ENCODE measurements around the gene MYLK3. TPM values are rescaled to one million over a fixed set of nuclear protein-coding genes. Genes with fewer than 3 reads are reported as not detected.

The MYLK3 gene
- polyA plus RNA-seq, 4 donors, result 0.59 to 1.1 (median 1.0) TPM

DNA sequence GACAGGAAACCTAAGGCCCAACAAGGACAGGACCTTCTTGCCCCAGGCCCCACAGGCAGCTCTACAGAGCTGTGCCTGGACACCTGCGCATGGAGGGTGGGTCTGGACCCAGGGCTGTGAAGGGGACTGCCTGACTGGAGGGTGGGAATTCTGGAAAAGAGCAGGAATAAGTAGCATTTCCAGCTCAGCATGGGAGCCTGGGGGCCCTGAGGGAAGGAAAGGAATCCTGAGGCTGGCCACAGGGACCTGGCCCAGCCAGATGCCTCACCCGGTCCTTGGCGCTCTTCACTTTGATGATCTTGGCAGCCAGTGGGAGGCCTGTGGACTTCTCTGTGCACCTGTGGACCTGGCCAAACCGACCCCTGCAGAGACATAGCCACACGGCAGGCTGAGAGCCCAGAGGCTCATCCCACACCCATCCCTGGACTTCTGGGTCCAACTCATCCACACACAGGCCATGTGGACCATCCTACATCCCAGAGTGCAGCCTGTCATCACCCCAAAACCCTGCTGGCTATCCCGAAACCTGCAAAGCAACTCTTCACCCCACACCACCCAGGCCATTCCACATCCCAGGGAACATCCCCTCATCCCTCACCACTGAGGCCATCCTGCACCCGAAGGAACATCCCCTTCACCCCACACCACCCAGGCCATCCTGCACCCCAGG is 18.7 kb downstream of the MYLK3 start:
- no peak for DNase-seq (ENCODE audit: low read depth in 4 of 4, low spot score in 2 of 4)

DNA sequence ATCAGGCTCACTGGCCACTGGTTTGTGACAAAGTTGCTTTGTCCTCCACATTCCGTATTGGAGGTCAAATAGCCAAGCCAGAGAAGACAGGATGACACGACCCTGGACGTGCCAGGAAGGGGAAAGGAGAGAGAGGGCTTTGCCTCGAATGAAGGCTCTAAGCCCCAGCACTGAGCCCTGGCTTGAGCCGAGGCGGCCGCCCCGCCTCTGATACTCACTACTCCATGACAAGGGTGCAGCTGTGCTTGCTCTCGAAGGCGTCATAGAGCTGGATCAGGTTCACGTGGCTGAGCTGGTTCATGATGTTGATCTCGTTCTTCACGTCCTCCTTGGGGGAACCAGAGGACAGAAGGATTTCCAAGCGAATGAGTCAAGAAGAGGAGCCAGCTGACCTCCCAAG is 19.3 kb downstream of the MYLK3 start:
- no peak for DNase-seq (ENCODE audit: low read depth in 4 of 4, low spot score in 2 of 4)

DNA sequence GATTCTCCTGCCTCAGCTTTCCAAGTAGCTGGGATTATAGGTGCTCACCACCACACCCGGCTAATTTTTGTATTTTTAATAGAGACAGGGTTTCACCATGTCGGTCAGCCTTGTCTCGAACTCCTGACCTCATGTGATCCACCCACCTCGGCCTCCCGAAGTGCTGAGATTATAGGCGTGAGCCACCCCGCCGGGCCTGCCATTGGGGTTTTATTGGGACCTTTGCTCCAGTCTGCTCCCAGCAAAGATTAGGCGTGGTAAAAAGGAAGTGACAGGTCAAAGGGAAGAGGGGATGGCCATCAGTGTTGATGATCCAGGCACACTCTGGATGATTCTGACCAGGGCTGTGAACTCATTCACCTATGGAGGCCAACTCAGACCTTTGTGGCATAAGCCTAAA is 20.5 kb downstream of the MYLK3 start:
- DNase-seq (ENCODE audit: low read depth in 4 of 4, low spot score in 2 of 4), result no peak

DNA sequence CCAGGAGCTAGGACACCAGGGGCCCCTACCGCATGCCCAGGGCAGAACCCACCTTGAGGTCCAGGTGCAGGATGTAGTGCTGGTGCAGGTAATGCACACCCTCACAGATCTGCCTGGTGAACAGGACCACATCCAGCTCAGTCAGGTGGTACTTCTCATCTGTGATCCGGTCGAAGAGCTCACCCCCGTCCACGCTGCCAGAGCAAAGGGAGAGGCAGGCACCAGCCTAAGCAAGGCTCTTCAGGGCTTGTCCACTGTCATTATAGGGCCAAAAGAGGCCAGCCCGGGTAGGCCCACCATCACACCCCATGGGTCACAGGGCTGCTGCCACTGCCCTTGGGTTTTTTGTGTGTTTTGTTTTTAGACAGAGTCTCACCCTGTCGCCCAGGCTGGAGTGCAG is 21.0 kb downstream of the MYLK3 start:
- DNase-seq (ENCODE audit: low read depth in 4 of 4, low spot score in 2 of 4), result no peak

DNA sequence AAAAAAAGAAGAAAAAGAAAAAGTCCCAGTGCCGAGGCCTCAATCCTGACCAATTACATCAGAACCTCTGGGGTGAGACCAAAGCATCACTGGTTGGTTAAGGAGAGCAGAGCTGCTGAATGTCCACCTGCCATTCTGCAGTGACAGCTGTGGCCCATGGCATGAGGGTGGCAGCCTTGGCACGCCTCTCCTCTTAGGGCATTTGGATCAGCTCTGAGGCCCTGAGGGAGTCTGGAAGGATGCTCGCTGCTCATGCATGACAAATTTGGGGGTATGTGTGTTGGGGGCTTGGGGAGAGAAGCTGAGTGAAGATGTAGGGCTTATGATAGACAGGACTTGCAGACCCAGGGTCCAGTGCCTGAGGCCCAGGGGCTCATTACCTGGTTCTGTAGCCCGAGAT is 26.3 kb downstream of the MYLK3 start:
- DNase-seq (ENCODE audit: low read depth in 4 of 4, low spot score in 2 of 4), result no peak

DNA sequence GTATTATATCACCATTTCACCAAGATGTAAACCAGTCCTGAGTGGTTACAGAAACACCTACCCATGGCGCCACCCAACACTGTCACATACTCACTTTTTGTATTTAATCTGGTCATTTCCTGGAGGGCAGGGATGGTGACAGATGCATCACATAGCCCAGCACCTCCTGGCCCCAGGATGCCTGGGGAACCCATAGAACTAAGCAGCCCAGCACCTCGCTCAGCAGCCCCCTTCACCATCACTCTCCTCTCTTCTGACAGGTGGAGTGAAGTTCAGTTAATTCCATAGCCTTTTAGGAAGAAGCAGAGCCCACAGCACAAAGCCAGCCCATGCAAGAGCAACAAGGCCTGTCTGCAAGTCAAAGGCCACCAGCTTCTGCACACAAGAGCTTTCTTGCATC is 27.5 kb downstream of the MYLK3 start:
- DNase-seq (ENCODE audit: low read depth in 4 of 4, low spot score in 2 of 4), result no peak

DNA sequence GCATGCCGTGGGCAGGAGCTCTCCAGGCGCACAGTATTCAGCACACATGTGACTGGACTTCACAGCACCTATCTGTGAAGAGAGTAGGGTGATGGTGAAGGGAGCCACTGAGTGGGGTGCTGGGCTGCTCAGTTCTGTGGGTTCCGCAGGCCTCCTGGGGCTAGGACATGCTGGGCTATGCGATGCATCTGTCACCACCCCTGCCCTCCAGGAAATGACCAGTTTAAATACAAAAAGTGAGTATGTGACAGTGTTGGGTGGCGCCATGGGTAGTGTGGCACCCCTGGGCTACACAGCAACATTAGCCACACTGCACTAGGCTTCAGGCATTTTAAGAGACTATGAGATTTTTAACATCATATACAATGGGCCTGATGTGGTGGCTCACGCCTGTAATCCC is 28.6 kb downstream of the MYLK3 start:
- no peak for DNase-seq (ENCODE audit: low read depth in 4 of 4, low spot score in 2 of 4)

DNA sequence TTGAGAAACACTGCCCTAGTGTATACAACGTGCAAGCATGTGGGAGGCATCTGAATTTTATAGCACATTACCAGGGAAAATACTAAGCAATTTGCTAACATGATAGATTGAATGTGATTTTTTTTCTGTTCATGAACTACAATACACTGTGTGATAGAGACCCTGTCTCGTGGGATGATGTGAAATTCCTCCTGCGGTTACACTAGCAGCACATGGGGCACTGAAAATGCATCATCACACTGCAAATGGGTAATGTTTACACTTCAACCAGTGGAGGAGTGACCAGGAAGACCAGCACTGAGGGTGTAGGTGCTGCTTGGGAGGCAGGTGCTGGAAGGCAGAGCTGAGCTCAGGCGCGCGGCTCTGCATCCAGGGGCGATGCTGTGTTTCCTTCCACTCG is 29.9 kb downstream of the MYLK3 start:
- DNase-seq (ENCODE audit: low read depth in 4 of 4, low spot score in 2 of 4), result no peak

DNA sequence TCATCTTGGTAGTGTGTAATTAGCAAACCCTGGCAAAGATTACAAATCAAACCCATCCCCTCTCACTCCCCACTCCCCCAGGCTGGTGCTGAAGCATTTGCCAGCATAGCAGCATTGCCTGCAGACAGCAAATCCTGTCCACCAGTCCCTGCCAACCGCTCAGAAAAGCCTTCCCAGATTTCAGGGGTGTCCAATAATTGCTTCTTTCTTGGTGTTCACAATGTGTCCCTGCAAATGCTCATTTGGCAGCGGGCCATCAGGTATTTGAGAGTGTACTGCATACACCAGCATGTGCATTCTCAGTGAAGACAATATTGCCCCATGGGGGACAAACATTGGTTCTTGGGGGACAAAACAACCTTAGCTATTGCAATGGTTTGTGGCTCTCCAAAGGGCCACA is 30.5 kb downstream of the MYLK3 start:
- DNase-seq (ENCODE audit: low read depth in 4 of 4, low spot score in 2 of 4), result no peak

DNA sequence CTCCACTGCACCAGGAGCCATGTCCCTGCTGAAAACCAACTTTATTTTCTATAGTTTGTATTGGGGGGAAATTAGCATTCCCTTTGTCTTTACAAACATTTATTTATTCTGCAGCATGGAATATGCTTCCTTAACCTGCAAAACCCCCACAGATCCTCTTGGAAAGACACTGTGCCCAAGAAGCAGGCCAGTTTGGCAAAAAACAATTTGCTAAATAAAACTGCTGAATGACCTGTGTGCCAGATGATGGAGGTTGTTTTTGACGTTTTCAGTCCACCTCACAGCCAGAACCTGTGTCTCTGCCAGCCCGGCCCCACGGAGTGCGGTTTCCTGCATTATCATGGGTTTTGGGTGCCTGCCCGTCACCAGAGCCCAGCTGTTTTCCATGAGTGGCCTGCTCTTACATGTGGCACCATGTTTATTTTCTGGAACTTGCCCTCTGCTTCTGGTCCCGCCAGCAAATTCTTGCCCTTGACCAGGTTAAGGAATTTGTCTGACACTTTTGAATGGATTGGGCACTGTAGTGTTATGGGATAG is 32.3 kb downstream of the MYLK3 start:
- DNase-seq (ENCODE audit: low read depth in 4 of 4, low spot score in 2 of 4), result no peak

DNA sequence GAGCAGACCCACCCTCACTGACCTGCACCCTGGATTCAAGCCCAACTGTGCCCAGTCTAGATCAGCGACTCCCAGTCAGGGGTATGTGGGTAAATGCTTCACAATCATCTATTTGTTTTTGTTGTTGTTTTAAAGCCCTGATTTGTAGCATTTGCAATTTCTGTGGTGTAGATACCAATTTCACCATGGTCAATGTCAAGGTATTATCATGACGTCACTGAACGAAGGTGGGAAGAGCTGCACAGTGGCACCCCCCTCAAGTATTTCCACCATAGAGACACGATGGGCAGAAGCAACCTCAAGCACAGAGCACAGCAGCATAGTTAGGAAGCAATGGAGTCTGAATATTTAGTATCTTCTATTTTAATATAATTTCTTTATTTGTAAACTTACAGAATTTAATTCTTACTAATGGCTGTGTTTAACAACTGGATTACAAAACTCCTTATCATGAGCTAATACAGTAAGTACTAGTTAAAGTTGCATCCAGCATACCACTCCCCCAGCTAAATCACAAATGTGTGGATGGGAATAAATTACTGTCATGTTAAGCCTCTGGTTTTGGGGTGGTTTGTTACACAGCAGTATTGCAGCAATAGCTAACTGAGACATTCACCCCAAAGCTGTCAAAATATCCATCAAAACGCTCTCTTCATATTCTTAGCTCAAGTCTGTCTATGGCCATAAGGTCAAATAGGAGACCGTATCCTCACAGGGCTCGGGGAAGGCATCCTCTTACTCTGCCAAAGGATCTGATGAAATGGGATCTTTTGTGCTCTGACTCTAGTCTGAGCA is 33.1 kb downstream of the MYLK3 start:
- DNase-seq (ENCODE audit: low read depth in 4 of 4, low spot score in 2 of 4), result no peak

DNA sequence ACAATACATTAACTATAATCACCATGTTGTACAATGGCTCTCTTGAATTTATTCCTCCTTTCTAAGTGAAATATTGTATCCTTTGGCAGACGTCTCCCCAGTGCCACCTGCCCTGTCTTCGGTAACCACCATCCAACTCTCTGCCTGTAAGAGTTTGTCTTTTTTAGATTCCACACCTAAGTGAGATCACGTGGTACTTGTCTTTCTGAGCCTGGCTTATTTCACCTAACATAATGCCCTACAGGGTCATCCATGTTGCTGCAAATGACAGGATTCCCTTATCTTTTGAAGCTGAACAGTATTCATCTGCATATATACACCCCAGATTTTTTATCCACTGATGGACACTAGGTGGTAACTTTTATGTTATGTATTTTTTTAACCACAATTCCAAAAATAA is 34.5 kb downstream of the MYLK3 start:
- no peak for DNase-seq (ENCODE audit: low read depth in 4 of 4, low spot score in 2 of 4)

DNA sequence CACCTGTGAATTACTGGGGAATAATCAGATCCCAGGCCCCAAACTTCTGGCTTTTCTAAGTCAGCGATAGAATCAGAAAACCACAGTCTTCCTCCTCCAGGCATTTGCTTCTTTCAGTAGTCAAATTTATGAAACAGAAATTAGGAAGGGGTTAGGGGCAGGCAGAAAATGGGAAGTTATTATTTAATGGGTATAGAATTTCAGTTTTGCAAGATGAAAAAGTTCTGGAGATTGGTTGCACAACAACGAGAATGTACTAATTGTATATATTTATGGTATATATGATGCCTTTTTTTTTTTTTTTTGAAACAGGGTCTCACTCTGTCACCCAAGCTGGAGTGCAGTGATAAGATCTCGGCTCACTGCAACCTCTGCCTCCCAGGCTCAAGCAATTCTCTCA is 35.2 kb downstream of the MYLK3 start:
- DNase-seq (ENCODE audit: low read depth in 4 of 4, low spot score in 2 of 4), result no peak

DNA sequence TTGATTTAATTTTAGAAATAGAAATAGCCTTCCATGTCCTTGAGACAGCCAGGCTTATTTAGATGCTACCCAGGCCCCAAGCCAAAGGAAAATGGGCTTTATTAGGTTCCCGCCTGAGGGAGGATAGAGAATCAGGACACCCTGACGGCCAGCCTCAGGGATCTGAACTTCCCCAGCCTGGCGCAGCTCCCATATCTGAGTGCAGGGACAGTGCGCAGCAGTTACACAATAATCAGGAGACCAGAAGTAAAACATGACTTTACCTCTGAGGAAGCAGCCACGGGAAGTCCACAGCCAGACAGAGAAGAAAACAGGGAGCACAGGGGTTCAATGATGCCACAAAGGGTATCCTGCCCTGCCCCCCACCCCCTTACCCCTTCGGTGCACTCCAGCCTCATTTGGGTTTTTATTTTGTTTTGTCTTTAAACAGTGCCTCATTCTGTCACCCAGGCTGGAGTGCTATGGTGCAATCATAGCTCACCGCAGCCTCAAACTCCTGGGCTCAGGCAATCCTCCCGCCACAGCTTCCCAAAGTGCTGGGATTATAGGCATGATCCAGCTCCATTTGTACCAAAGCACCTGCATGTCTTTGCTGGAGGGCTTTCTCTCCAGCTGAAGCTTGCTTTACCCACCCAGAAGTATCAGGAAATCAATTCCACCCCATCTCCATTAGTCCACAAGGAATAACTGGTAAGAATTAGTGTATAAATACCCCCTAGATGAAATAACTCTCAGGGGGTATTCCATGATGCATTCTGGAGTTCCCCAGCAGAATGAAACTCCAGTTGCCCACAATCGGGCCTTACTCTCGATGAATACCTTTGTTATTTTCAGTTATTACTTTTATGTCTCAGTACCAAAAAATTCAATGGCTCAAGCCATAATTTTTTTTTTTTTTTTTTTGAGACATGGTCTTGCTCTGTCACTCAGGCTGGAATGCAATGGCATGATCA is 36.8 kb downstream of the MYLK3 start:
- DNase-seq (ENCODE audit: low read depth in 4 of 4, low spot score in 2 of 4), result no peak

DNA sequence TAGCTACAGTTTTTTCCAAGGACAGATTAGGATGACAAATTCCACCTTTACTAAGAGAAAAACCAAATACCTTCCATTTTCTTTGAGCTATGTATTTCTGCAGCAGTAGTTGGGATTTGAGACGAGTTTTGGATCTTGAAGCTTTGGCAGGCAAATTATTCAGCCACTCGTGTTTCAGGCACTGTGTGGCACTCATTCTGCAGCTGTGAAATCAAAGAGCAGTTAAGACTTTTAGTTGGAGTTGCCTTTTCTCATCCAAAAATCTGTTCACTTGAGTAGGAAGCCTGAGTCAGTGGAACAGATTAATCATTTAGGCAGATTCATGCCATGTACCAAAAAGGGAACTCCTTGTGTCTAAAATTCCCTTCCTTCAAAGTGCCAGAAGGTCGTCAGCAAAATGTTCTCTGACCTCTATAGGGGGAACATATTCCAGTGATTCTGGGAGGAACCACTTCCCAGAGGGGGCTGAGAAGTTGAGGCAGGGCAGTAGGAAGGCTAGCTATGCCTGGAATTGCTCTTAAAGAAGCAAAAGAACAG is 38.6 kb downstream of the MYLK3 start:
- no peak for DNase-seq (ENCODE audit: low read depth in 4 of 4, low spot score in 2 of 4)

DNA sequence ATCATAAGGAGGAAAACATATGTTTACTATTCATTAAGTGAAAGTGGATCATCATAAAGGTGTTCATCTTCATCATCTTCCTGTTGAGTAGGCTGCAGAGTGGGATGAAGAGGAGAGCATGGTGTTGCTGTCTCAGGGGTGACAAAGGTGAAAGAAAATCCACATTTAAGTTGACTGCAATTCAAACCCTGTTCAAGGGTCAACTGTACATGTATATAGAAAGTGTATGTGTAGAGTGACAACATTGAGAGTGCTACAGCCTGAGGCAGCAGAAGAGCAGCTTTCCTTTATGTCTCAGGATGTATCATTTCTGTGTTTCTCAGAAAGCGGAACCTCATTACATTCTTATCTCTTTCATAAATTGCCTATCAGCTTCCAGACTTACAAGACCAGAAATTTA is 41.5 kb downstream of the MYLK3 start:
- no peak for DNase-seq (ENCODE audit: low read depth in 4 of 4, low spot score in 2 of 4)

DNA sequence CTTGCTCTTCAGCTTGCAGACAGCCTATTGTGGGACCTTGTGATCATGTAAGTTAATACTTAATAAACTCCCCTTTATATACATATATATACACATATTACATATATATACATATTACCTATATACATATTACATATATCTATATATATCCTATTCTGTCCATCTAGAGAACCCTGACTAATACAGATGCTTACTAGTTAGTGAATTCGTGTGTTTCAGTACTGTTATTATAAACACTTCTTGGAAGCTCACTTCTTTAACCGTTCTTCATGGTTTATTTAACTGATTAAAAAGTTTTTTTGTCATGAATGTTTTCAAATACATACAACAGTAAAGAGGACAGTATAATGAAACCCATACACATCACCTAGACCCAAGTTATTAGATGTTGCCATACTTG is 46.1 kb downstream of the MYLK3 start:
- DNase-seq (ENCODE audit: low read depth in 4 of 4, low spot score in 2 of 4), result no peak

DNA sequence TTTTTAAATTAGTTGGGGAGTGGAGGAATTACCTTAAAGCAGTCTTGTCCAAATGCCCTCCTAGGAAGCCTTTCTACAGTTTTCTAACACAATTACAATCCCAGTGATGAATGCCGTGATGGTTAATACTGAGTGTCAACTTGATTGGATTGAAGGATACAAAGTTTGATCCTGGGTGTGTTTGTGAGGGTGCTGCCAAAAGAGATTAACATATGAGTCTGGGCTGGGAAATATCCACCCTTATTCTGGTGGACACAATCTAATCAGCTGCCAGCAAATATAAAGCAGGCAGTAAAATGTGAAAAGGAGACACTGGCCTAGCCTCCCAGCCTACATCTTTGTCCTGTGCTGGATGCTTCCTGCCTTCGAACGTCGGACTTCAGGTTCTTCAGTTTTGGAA is 46.5 kb downstream of the MYLK3 start:
- no peak for DNase-seq (ENCODE audit: low read depth in 4 of 4, low spot score in 2 of 4)

DNA sequence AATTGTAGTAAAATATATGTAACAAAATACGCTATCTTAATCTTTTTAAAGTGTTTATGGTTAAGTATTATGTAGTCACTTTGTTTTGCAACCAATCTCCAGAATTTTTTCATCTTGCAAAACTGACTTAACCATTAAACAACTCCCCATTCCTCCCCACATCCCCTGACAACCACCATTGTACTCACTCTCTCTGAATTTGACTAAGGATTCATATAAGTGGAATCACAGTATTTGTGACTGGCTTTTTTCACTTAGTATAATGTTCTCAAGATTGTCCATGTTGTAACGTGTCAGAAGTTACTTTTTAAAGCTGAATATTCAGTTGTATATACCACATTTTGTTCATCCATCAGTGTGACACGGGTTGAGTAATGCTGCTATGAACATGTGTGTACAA is 48.1 kb downstream of the MYLK3 start:
- no peak for DNase-seq (ENCODE audit: low read depth in 4 of 4, low spot score in 2 of 4)

DNA sequence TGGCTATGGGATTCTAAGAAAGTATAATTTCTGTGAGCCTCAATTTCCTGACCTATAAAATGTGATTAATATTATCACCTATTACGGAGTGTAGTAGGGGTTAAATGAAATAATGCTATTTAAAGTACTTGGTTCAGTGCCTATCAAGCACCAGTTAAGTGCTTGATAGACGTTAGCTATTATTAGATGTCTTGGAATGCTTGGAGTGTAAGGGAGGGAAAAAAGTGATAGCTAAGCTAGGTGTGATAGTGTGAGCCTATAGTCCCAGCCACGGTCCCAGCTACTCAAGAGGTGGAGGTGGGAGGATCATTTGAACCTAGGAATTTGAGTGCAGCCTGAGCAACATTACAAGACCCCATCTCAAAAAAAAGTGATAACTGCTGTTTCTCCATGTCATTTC is 51.2 kb downstream of the MYLK3 start:
- no peak for DNase-seq (ENCODE audit: low read depth in 4 of 4, low spot score in 2 of 4)

DNA sequence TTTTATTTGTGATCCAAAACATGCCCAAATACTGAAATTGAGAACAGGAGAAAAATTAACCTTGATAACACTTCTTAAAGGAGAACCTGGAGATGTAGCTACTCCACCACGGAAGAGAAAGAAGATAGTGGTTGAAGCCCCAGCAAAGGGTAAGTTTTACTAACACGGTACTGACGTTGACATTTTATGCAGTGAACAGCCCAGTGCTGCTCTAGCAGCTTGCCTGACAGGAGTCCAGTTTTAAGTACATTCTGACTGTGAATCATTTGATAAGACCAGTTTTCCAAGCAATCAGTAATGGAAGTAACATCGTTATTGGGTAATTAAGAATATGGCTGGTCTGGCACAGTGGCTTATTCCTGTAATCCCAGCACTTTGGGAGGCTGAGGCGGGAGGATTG is 52.2 kb downstream of the MYLK3 start:
- DNase-seq (ENCODE audit: low read depth in 4 of 4, low spot score in 2 of 4), result no peak

Data from left renal cortex interstitium (tissue), 4 donors.